Measurements from ENCODE around the gene HUS1B.
A peak's percentile ranks its signal among the peaks of the same experiment; 100 is the strongest.

The HUS1B gene

GRCh38 chr6:633611-634010, 23.3 kb downstream of the HUS1B start:
- H3K4me3 ChIP-seq (ENCODE audit: low read depth, low read length) = no peak overlapping the region
- no peak for DNase-seq (ENCODE audit: low read depth)
- TF ChIP-seq MAX (IDR thresholded peaks at IDR 0.05; ENCODE audit: low read depth, low read length) (no peak), POLR2A (IDR thresholded peaks at IDR 0.05; ENCODE audit: extremely low read depth, insufficient read length) (no peak), CTCF (IDR thresholded peaks at IDR 0.05; ENCODE audit: low read depth, low read length) (no peak), MYC (IDR thresholded peaks at IDR 0.05; ENCODE audit: low read depth, low read length) (no peak)

- TF ChIP-seq MAX (IDR thresholded peaks at IDR 0.05; ENCODE audit: low read depth, low read length) (no peak), POLR2A (IDR thresholded peaks at IDR 0.05; ENCODE audit: extremely low read depth, insufficient read length) (no peak), CTCF (IDR thresholded peaks at IDR 0.05; ENCODE audit: low read depth, low read length) (no peak), MYC (IDR thresholded peaks at IDR 0.05; ENCODE audit: low read depth, low read length) (no peak)
- no peak for DNase-seq (ENCODE audit: low read depth)
- no peak overlapping the region for H3K4me3 ChIP-seq (ENCODE audit: low read depth, low read length)
Observed at GRCh38 chr6:628766-629165, 28.1 kb downstream of the HUS1B start.

GRCh38 chr6:626236-626635, 30.7 kb downstream of the HUS1B start:
- DNase-seq (ENCODE audit: low read depth) = no peak

GRCh38 chr6:624979-625378, 31.9 kb downstream of the HUS1B start:
- H3K4me3 ChIP-seq (ENCODE audit: low read depth, low read length) = no peak overlapping the region
- peak; percentile 37 for DNase-seq (ENCODE audit: low read depth)
- TF ChIP-seq MYC (IDR thresholded peaks at IDR 0.05; ENCODE audit: low read depth, low read length) (no peak), MAX (IDR thresholded peaks at IDR 0.05; ENCODE audit: low read depth, low read length) (no peak), POLR2A (IDR thresholded peaks at IDR 0.05; ENCODE audit: extremely low read depth, insufficient read length) (no peak), CTCF (IDR thresholded peaks at IDR 0.05; ENCODE audit: low read depth, low read length) (no peak)

More at GRCh38 chr6:626236-626635, 30.7 kb downstream of the HUS1B start:
- no peak for TF ChIP-seq MAX (IDR thresholded peaks at IDR 0.05; ENCODE audit: low read depth, low read length)
- no peak for TF ChIP-seq MYC (IDR thresholded peaks at IDR 0.05; ENCODE audit: low read depth, low read length)
- no peak for TF ChIP-seq POLR2A (IDR thresholded peaks at IDR 0.05; ENCODE audit: extremely low read depth, insufficient read length)
- TF ChIP-seq CTCF (IDR thresholded peaks at IDR 0.05; ENCODE audit: low read depth, low read length) = no peak
- H3K4me3 ChIP-seq (ENCODE audit: low read depth, low read length) = no peak overlapping the region

- TF ChIP-seq MAX (IDR thresholded peaks at IDR 0.05; ENCODE audit: low read depth, low read length) (no peak), MYC (IDR thresholded peaks at IDR 0.05; ENCODE audit: low read depth, low read length) (no peak), POLR2A (IDR thresholded peaks at IDR 0.05; ENCODE audit: extremely low read depth, insufficient read length) (no peak), CTCF (IDR thresholded peaks at IDR 0.05; ENCODE audit: low read depth, low read length) (no peak)
- no peak for DNase-seq (ENCODE audit: low read depth)
- no peak overlapping the region for H3K4me3 ChIP-seq (ENCODE audit: low read depth, low read length)
Observed at GRCh38 chr6:622462-622861, 34.4 kb downstream of the HUS1B start.

- DNase-seq (ENCODE audit: low read depth) = no peak
- TF ChIP-seq POLR2A (IDR thresholded peaks at IDR 0.05; ENCODE audit: extremely low read depth, insufficient read length) (no peak), CTCF (IDR thresholded peaks at IDR 0.05; ENCODE audit: low read depth, low read length) (no peak), MAX (IDR thresholded peaks at IDR 0.05; ENCODE audit: low read depth, low read length) (no peak), MYC (IDR thresholded peaks at IDR 0.05; ENCODE audit: low read depth, low read length) (no peak)
- H3K4me3 ChIP-seq (ENCODE audit: low read depth, low read length) = no peak overlapping the region
Observed at GRCh38 chr6:621931-622330, 35.0 kb downstream of the HUS1B start.
